Measurements from ENCODE around the gene RFESD. TPM values are rescaled to one million over a fixed set of nuclear protein-coding genes. Genes with fewer than 3 reads are reported as not detected.
"Not testable (repeated sequence)": the region's sequence is repeated elsewhere in the genome, so short reads cannot be mapped to it uniquely, and the experiment has no call there.

Gene RFESD
- total RNA-seq, 4 donors from 2014 or later: 2.4 to 9.8 (median 6.2) TPM

- no peak overlapping the region for H3K4me3 ChIP-seq (ENCODE audit: low read depth, poor library complexity, severe bottlenecking)
- intact Hi-C loops (cut with DNase I; ENCODE audit: low total_unique reads): no loop called here
- no peak for DNase-seq (ENCODE audit: low spot score in 2 of 2)
- WGBS, 2 donors: 78 to 86% methylated on average over 3 of the region's 3 CpGs
- TF ChIP-seq POLR2A (IDR thresholded peaks at IDR 0.05) (no peak), CTCF (IDR thresholded peaks at IDR 0.05) (no peak)
These were observed 7.9 kb upstream of the RFESD start for GRCh38 chr5:95638632-95639031.

GRCh38 chr5:95641741-95642220, 4.8 kb upstream of the RFESD start:
- H3K4me3 ChIP-seq (ENCODE audit: low read depth, poor library complexity, severe bottlenecking): no peak overlapping the region
- 52 to 73% methylated on average over 5 of the region's 5 CpGs for WGBS, 2 donors
- TF ChIP-seq POLR2A (IDR thresholded peaks at IDR 0.05): no peak
- no peak for TF ChIP-seq CTCF (IDR thresholded peaks at IDR 0.05)
- peak in 1 of 2 donors; percentile 79 for DNase-seq (ENCODE audit: low spot score in 2 of 2)
- intact Hi-C loops (cut with DNase I; ENCODE audit: low total_unique reads): no loop called here

GRCh38 chr5:95643152-95643551, 3.4 kb upstream of the RFESD start:
- H3K4me3 ChIP-seq (ENCODE audit: low read depth, poor library complexity, severe bottlenecking): no peak overlapping the region
- TF ChIP-seq POLR2A (IDR thresholded peaks at IDR 0.05) (no peak), CTCF (IDR thresholded peaks at IDR 0.05) (no peak)
- 90% methylated on average over 7 of the region's 7 CpGs for WGBS, 2 donors
- intact Hi-C loops (cut with DNase I; ENCODE audit: low total_unique reads): no loop called here
- DNase-seq (ENCODE audit: low spot score in 2 of 2): no peak

GRCh38 chr5:95644351-95645042, 2.1 kb upstream of the RFESD start:
- H3K4me3 ChIP-seq (ENCODE audit: low read depth, poor library complexity, severe bottlenecking): no peak overlapping the region
- intact Hi-C loops (cut with DNase I; ENCODE audit: low total_unique reads): no loop called here
- peak in 1 of 2 donors; percentile 55 for DNase-seq (ENCODE audit: low spot score in 2 of 2)
- WGBS, 2 donors: 14 to 16% methylated on average over 4 of the region's 4 CpGs
- no peak for TF ChIP-seq CTCF (IDR thresholded peaks at IDR 0.05)
- no peak for TF ChIP-seq POLR2A (IDR thresholded peaks at IDR 0.05)

- H3K4me3 ChIP-seq (ENCODE audit: low read depth, poor library complexity, severe bottlenecking); intact Hi-C loops (cut with DNase I; ENCODE audit: low total_unique reads): not testable (repeated sequence)
- WGBS, 2 donors: 84 to 88% methylated on average over 17 of the region's 17 CpGs
- DNase-seq (ENCODE audit: low spot score in 2 of 2): peak in 1 of 2 donors; percentile 86
These were observed 380 bp upstream of the RFESD start for GRCh38 chr5:95646226-95646568.

GRCh38 chr5:95647886-95648860, 1.6 kb downstream of the RFESD start:
- DNase-seq (ENCODE audit: low spot score in 2 of 2): no peak
- TF ChIP-seq CTCF (IDR thresholded peaks at IDR 0.05) (no peak), POLR2A (IDR thresholded peaks at IDR 0.05) (no peak)
- H3K4me3 ChIP-seq (ENCODE audit: low read depth, poor library complexity, severe bottlenecking): no peak overlapping the region
- 79% methylated on average over 12 of the region's 12 CpGs for WGBS, 2 donors
- intact Hi-C loops (cut with DNase I; ENCODE audit: low total_unique reads): no loop called here

Data from lower leg skin (tissue), 4 donors.